ENCODE results near the gene FAM217A.
"Not testable (repeated sequence)": the region's sequence is repeated elsewhere in the genome, so short reads cannot be mapped to it uniquely, and the experiment has no call there.

FAM217A gene

GRCh38 chr6:4078691-4079471 lies at the start of gene FAM217A:
FAM217A (minus strand) TSS chr6:4079137; CDS start chr6:4077414, 1,723 bp downstream.
- DNase-seq, result no peak

GRCh38 chr6:4128072-4128471 lies 49.1 kb upstream of the FAM217A start:
- DNase-seq, result no peak

GRCh38 chr6:4125933-4126864 lies 47.3 kb upstream of the FAM217A start:
- no peak for DNase-seq

- DNase-seq, result no peak
Measured at GRCh38 chr6:4125500-4125899, 46.6 kb upstream of the FAM217A start.

- no peak for DNase-seq
Measured at GRCh38 chr6:4124351-4124750, 45.4 kb upstream of the FAM217A start.

GRCh38 chr6:4115741-4116140 lies 36.8 kb upstream of the FAM217A start:
- DNase-seq, result no peak

GRCh38 chr6:4114123-4114522 lies 35.2 kb upstream of the FAM217A start:
- DNase-seq, result no peak

GRCh38 chr6:4113649-4114048 lies 34.7 kb upstream of the FAM217A start:
- no peak for DNase-seq

GRCh38 chr6:4112366-4112765 lies 33.4 kb upstream of the FAM217A start:
- DNase-seq, result no peak

- DNase-seq, result not testable (repeated sequence)
Measured at GRCh38 chr6:4109363-4109815, 30.5 kb upstream of the FAM217A start.

GRCh38 chr6:4108561-4109093 lies 29.7 kb upstream of the FAM217A start:
- no peak for DNase-seq

- no peak for DNase-seq
Measured at GRCh38 chr6:4107873-4108272, 28.9 kb upstream of the FAM217A start.

GRCh38 chr6:4105980-4106536 lies 27.1 kb upstream of the FAM217A start:
- no peak for DNase-seq

- DNase-seq, result no peak
Measured at GRCh38 chr6:4103929-4104328, 25.0 kb upstream of the FAM217A start.

- DNase-seq, result peak; percentile 1
Measured at GRCh38 chr6:4102687-4103244, 23.8 kb upstream of the FAM217A start.

GRCh38 chr6:4101298-4101697 lies 22.4 kb upstream of the FAM217A start:
- DNase-seq, result no peak

GRCh38 chr6:4100655-4101054 lies 21.7 kb upstream of the FAM217A start:
- no peak for DNase-seq

GRCh38 chr6:4093288-4093687 lies 14.4 kb upstream of the FAM217A start:
- DNase-seq, result no peak

- DNase-seq, result no peak
Measured at GRCh38 chr6:4091941-4092340, 13.0 kb upstream of the FAM217A start.

- DNase-seq, result not testable (repeated sequence)
Measured at GRCh38 chr6:4090043-4090442, 11.1 kb upstream of the FAM217A start.

GRCh38 chr6:4088704-4089103 lies 9.8 kb upstream of the FAM217A start:
- DNase-seq, result no peak

- DNase-seq, result no peak
Measured at GRCh38 chr6:4085332-4085700, 6.4 kb upstream of the FAM217A start.

Measured in NCI-H510A treated with DMSO at 0.1 percent for 48 hours (cell line).